CMK (cell line): ENCODE data around the gene SLC44A5.
"Not testable (repeated sequence)": the region's sequence is repeated elsewhere in the genome, so short reads cannot be mapped to it uniquely, and the experiment has no call there.

ENCODE experiments used
- DNase-seq: peaks from one replicate; pipeline ENCODE4 v3.0.0-alpha.2; 2010; ENCODE audit warnings: low read depth

The SLC44A5 gene

DNA sequence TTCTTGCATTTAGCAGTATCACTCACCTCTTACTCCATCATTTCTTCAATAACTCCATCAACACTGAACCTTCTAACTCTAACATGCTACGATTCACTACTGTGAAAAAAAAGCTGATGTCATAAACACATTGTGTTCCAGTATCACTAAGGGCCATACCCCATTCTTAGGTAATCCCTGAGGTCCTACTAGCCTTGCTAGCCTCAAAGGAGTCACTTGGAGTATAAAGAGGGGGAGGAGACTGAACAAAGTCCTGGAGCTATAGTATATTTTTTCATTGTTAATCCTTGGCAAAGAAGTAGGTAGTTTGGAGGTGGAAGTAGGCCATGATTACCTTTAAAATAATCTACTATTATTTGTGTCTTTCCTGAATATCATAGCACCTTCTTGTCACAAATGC, at the start of gene SLC44A5:
TSS of gene SLC44A5 (minus strand) at position 101 of the 400 bp plus-strand sequence. CDS start 69,667 bp downstream, outside the sequence.
- no peak for DNase-seq

DNA sequence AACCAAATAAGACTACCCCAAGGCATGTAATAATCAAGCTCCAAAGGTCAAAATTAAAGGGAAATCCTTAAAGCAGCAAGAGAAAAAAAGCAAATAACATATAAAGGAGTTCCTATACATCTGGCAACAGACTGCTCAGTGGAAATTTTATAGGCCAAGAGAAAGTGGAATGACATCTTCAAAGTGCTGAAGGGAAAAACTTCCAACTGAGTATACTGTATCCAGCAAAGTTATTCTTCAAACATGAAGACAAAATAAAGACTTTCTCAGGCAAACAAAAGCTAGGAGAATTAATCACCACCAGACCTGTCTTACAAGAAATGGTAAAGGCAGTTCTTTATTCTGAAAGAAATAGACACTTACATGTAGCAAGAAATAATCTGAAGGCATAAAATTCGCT, 45.0 kb upstream of the SLC44A5 start:
- DNase-seq: no peak

DNA sequence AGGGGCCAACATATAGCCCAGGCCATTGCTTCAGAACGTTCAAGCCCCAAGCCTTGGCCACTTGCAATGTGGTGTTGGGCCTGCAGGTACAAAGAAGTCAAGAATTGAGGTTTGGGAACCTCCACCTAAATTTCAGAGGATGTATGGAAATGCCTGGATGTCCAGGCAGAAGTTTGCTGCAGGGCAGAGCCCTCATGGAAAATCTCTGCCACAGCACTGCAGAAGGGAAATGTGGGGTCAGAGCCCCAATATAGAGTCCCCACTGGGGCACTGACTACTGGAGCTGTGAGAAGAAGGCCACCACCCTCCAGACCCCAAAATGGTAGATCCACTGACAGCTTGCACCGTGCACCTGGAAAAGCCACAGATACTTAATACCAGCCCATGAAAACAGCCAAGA, 36.3 kb upstream of the SLC44A5 start:
- not testable (repeated sequence) for DNase-seq

DNA sequence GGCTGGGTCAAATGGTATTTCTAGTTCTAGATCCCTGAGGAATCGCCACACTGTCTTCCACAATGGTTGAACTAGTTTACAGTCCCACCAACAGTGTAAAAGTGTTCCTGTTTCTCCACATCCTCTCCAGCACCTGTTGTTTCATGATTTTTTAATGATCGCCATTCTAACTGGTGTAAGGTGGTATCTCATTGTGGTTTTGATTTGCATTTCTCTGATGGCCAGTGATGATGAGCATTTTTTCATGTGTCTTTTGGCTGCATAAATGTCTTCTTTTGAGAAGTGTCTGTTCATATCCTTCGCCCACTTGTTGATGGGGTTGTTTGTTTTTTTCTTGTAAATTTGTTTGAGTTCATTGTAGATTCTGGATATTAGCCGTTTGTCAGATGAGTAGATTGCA, 34.2 kb upstream of the SLC44A5 start:
- DNase-seq: not testable (repeated sequence)

DNA sequence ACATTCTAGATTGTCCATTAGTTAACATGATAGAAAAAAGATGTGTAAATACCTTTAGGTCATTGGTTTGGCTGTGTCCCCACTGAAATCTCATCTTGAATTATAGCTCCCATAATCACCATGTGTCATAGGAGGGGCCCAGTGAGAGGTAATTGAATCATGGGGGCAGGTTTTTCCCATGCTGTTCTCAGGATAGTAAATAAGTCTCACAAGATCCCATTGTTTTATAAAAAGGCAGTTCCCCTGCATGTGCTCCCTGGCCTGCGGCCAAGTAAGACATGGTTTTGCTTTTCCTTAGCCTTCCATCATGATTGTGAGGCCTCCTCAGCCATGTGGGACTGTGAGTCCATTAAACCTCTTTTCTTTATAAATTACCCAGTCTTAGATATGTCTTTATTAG, 32.5 kb upstream of the SLC44A5 start:
- DNase-seq: no peak

DNA sequence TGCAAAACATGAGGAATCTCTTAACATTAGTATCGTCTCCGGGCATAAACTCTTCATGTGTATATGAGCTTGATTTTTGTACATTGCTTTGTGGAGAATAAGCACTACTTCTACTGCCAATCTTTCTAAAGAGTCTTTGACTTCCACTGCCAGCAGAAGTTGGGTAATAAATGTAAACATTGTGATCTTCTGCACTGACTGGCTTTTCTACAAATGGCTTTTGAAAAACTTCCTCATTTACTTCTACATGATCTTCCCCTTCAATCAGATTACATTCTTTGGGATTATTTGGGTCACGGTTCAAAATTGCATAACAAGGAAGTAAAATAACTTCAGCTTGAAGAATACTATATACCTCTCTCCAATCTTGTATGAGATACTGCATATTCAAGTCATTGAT, 30.4 kb upstream of the SLC44A5 start:
- DNase-seq: no peak

DNA sequence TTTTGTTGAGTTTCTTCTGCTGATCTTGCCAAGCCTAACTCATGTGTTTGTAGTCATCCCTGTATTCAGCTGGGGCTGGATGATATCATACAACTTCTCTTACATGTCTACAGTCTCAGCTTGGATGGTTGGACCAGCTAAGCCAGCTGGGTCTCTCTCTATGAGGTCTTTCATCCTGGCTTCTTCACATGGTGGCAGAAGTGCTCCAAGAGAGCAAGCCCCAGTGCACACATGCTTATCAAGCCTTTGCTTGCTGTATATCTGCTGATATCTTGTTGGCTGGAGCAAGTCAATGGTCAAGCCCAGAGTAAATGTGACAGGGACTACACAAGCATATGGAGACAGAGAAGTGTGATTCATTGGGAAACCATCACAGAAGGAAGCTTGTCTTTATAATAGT, 29.2 kb upstream of the SLC44A5 start:
- no peak for DNase-seq

DNA sequence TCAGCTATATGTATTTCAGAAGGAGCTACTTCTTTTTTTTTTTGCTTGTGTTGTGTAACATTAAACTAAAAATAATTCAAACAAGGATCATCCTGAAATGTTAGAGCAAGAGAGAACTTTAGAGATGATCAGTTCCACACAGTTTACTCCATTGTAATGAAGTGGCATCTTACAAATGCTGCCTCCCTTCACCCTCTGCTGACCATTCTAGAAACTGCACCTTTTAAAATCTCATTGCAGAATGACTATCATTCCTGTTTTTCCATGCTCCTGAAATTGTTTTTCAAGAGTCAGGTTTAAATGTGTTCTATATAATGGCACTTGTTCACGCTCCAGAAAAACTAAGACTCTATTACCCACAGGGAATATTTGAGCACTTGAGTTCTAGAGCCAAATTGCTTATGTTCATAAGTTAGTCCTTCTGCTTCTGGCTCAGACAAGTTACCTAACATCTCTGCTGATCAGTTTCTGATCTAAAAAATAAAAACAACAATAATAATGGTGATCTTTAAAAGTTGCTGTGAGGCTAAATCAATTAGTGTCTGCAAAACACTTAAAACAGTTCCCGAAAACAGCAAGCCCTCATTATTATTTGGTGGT, 21.5 kb upstream of the SLC44A5 start:
- DNase-seq: no peak

DNA sequence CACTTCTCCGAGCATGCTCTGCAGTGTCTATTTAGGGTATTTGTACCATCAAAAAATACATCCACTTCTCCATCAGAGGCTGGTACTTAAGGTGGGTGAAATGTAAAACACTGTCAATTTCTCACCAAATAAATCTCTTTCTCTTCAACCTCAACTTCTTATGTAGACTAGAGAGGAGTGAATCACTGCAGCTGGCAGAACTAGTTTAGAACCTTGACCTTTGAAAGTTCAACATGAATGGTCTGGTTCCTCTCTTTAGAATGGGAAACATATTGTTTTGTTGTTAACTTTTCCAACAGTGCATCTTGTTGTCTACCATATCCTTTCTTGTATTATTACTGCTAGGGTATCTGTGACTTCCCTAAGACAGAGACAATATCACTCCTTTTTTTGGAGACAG, 20.1 kb upstream of the SLC44A5 start:
- no peak for DNase-seq

DNA sequence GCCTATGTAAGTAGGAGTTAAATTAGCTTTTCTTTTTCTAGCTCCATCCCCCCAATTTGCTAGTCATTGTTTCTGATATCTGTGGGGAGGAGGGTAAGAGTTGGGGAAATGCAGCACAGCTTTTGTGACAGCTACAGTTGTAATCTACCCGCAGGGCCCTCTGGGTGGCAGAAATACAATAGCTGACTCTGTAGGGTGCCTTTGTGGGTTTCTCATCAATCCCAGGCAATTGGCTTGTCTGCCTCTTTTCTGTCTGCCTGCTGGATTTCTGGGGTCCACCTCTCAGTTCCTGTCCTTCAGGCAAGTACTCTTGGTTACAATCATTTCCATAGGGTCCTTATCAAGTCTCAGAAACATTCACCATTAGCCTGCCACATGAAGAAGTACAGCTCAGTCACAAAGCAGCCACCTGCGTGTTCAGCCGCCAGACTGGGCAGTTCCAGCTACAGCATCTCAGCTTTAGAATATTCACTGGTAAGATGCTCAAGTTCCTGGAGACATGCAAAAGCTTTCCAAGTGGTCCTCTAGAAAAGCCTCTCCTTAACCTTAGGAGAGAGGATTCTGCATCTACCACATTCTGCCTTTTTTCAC, 19.2 kb upstream of the SLC44A5 start:
- DNase-seq: no peak

DNA sequence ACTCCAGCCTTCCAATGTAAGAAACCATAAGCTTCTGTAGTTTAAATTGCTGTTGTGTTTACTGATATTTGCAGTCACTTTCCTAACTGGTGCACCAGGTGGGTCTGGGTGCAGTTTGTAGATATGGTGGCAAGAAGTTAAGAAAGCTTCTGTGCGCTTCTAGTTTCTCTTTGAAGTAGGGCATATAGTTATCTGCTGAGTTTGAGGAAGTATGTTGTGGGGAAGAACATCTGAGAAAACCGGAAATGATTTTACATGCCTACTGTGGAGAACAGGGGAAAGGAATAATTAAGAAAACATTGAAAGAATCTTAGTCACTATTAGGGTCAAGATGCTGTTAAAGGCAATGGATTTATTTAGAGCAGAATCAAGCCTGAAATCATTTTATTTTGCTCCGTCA, 14.9 kb upstream of the SLC44A5 start:
- DNase-seq: no peak

DNA sequence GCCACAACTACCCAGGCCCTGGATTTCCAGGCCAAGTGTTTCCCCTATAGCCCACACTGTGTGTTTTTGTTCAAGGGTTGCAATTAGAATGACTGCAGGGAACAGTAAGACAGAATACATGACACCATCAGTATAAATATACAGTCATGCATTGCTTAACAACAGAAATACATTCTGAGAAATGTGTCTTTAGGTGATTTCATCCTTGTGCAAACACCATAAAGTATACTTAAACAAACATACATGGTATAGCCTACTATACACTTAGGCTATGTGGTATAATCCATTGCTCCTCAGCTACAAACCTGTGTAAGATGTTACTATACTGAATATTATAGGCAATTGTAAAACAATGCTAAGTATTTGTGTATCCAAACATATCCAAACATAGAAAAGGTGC, 7.5 kb upstream of the SLC44A5 start:
- no peak for DNase-seq

DNA sequence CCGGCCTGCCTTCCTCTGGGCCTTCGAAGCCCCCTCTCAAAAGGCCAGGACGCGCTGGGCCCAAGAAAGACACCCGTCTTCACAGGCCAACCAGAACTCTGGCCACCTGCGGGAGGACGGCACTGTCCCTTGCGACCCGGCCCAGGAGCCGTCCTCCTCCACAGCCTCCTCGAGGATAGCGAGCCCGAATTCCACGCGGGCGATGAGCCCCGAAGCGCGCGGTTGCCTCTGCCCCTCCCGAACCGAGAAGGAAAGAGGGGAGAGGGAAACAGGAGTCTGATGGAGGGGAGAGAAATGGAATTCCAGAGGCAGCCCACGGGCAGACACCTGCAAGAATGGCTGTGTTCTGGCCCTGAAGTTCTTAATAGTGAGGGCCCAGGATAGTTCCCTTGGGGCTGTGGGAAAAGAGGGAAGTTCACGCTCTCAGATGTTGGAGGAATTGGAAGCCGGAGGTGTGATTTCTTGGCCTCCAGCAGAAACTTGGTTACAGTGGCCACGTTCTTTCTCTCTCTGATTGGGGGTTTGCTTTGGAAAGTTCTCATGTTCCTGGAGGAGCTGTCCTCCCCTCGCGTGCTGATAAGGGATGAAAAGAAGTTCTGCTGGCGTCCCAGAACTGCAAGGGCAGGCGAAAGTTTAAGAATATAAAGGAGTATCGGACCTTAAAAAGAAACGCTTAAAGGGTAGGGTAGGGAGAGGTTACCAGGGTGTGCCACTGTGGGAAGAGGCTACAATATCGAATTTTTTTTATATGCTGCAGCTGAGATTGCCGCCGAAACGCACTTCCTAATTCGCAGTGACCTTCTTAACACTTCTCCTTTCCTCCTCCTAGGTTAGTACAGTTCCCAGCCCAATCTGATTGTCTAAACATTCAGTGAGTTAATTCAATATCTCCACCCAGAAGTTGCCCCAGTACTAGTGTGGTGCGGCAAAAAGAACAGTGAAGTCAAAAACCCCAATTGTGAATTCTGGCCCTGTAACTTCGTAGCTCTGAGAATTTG, 5.8 kb upstream of the SLC44A5 start:
- no peak for DNase-seq

DNA sequence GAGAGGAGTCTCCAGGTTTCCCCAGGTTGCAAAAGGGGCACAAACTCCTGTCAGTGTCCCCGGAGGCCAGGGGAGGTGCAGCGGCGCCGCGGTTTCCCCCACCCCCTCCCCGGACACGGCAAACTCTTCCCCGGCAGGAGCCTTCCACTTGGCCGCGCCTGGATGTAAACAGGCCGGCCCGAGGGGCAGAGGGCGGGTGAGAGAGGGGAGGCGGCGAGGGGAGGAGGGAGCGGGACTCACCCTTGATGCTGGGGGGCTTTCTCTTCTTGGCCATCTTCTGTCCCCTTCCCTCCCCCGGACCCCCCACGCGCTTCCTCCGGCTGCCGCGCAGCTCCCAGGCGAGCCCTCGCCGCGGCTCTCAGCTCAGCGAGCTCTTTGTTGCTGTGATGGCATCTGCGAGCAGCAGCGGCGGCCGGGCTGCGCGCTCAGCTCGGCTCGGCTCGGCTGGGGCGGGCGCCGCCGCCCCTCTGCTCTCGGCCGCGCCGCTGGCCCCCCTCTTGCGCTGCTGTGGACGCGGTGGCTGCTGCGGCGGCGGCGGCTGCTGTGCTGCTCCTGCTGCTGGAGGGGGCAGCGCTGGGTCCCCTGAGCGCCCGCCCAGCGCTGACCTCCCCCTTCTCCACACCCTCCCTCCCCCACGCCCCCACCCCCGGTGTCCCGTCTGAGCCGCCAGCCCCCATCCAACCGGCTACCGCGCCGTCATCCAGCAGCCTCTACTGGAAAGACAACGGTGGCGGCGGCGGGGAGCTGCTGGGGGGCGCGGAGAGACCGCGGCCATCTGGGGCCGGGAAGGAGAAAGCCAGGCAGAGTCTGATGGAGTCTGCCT, 4.9 kb upstream of the SLC44A5 start:
- DNase-seq: no peak

DNA sequence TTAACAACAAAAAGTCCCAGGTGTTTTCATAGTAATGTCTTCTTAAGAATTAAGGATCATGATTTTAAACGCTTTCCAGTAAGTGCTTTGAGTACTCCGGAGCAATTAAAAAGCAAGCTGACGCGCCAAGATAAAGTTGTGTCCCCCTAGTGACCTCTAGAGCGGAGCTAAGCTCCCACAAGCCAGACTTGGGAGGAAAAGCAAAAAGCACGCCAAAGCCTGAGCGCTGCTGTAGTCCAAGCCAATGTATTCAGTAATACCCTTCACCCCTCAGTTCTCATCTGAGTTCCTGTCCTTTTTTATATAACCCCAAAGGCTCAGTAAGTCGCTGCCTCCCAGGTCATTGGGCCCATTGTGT, 3.5 kb upstream of the SLC44A5 start:
- DNase-seq: no peak

DNA sequence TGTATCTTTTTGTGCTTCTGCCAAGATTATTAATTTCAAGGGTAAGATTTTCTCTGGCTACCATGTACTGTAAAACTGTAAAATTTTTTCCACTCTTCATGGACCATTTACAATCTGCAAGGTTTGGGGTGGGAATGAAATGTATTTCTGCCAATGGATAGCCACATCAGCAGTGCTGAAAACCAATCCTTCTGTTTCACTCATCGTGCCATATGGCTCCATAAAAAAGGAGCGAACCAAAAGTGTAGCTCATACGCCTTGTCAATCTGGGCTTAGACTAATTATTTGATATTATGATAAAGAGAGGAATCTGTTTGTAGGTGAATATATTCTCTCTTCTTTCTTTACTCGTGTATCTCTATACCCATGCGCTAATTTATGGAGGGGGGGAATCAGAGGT, 3.0 kb upstream of the SLC44A5 start:
- DNase-seq: no peak

DNA sequence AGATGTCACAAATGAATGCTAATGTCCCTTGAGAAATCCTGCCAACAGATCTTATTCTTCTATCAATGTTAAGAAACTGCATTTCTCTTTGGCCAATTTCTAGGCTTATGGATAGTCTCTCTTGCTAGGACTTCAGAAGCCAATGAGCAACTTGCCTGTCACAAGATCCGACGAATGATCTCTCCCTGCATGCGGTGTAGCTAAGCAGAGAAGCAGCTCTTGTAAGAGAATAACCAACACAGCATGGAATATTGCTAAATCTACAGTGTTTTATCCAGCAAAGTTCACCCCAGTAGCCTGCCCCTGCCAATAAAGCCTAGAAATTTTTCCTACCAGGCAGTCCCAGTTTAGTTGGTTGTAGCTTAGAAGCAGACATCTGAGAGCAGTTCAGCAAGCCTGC, 2.1 kb upstream of the SLC44A5 start:
- no peak for DNase-seq

DNA sequence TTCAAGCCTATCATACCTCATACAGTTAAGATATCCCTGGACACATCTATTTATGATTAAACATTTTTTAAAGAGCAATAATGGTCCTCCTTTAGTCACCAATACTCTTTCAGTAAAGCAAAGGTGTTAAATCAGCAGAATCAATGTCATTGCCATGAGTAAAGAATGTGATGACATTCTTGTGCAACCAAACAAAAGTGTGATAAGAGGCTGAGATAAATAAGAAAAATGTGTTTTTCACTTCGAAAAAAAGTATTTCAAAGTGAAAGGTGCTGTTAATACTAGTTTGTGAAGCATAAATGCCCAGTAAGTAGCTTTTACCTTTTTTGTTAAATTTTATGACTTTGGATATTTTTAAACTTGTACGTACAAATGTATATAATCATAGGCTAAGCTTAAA, 8.4 kb downstream of the SLC44A5 start:
- no peak for DNase-seq

DNA sequence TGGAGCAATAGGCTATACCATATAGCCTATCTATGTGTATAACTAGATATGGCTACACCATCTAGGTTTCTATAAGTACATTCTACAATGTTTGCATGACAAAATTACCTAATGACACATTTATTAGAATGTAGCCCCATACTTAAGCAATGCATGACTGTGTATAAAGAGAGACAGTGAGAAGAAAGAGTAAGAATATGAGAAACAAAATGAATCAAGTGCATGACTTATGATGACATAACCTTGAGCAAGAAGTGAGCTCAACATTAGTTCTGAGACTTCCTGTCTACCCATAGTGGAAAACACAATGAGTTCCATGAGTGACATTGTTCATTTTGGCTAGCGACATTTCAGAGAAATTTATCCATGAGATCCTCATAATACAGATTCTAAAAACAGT, 10.1 kb downstream of the SLC44A5 start:
- no peak for DNase-seq

DNA sequence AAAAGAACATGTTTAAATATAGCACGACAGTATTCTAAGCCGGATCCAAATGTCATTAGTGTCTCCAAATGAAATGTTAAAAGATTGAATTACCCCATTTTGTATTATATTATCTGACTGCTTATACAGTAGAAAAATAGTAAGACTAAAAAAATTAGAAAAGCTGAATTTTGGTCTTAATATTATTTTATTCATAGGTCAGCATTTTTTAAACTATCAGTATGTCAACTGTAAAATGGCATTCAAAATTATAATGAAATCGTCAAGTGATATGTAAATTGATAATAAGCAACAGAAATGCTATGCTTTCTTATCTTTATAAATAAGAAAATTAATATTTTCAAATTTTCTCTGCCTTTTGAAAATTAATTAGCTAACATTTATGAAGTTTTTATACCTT, 16.6 kb downstream of the SLC44A5 start:
- DNase-seq: no peak

DNA sequence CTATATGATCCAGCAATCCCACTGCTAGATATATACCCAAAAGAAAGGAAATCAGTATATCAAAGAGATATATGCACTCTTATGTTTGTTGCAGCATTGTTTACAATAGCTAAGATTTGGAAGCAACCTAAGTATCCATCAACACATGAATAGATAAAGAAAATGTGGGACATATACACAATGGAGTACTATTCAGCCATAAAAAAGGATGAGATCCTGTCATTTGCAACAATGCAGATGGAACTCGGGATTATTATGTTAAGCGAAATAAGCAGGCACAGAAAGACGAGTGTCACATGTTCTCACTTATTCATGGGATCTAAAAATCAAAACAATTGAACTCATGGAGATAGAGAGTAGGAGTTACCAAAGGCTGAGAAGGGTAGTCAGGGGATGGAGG, 17.5 kb downstream of the SLC44A5 start:
- DNase-seq: not testable (repeated sequence)

DNA sequence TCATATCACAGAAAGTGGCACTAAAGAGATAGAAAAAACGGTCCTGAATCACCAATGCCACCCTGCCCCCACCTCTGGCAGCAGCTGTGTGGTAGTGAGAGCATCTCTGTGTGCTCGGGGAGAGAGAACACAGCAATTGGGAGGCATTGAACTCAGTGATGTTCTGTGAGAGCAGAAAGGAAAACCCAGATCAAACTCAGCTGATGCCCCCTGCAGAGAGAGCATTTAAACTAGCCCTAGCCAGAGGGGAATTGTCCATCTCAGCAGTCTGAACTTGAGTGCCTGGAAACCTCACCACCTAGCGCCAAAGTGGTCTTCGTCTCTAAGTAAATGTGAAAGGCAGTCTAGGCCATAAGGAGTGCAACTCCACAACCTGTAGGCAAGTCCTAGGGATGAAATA, 21.3 kb downstream of the SLC44A5 start:
- no peak for DNase-seq
